A673 (cell line): ENCODE data around the gene SLC24A4. TPM values are rescaled to one million over a fixed set of nuclear protein-coding genes. Genes with fewer than 3 reads are reported as not detected.

Experiments
- BruUV-seq: library from RNA; stranded (reverse); fragments of 400-500 nt; replicated peaks from 2 replicates; lab custom pipeline; 2021; lab: Mats Ljungman, UMichigan
- CTCF ChIA-PET: fragments of 300-600 bp; sonication (Branson Sonifier 250); formaldehyde crosslinking; loops from one replicate; lab custom pipeline; 2022; ENCODE audit warnings: antibody characterized with exemption; lab: Charles Lee
- POLR2A ChIA-PET: fragments of 300-600 bp; sonication (Branson Sonifier 250); formaldehyde crosslinking; loops from one replicate; lab custom pipeline; 2022; ENCODE audit warnings: antibody characterized with exemption; ENCODE audit not compliant: low non-redundant PET; lab: Charles Lee
- DNase-seq: peaks from one replicate; pipeline ENCODE4 v3.0.0-alpha.2; 2015; ENCODE audit warnings: low spot score
- H3K27ac ChIP-seq: fragments of 200-600 bp; sonication (generic); 2 replicates; pipeline ENCODE4 v1.5.1; 2016; ENCODE audit warnings: mixed run types, low read depth, mild to moderate bottlenecking, mixed read lengths, antibody characterized with exemption, low read length; ENCODE audit not compliant: poor library complexity, severe bottlenecking
- H3K27me3 ChIP-seq: fragments of 200-600 bp; sonication (generic); replicated peaks from 2 replicates; pipeline ENCODE4 v1.6.1; 2017; ENCODE audit warnings: mixed run types, low read depth, mild to moderate bottlenecking, mixed read lengths, antibody characterized with exemption, low read length; ENCODE audit not compliant: insufficient read depth, poor library complexity
- H3K36me3 ChIP-seq: fragments of 200-600 bp; sonication (generic); 2 replicates; pipeline ENCODE4 v1.6.1; 2016; ENCODE audit warnings: mixed run types, mild to moderate bottlenecking, mixed read lengths, antibody characterized with exemption, low read length; ENCODE audit not compliant: insufficient read depth, poor library complexity, severe bottlenecking
- H3K4me1 ChIP-seq: fragments of 200-600 bp; sonication (generic); 2 replicates; pipeline ENCODE4 v1.6.1; 2017; ENCODE audit warnings: mixed run types, mild to moderate bottlenecking, mixed read lengths, antibody characterized with exemption, low read length; ENCODE audit not compliant: insufficient read depth, poor library complexity, severe bottlenecking
- H3K4me3 ChIP-seq: fragments of 200-600 bp; sonication (generic); 2 replicates; pipeline ENCODE4 v1.5.1; 2016; ENCODE audit warnings: low read depth, mixed run types, mild to moderate bottlenecking, mixed read lengths, low read length; ENCODE audit not compliant: poor library complexity, severe bottlenecking
- H3K9me3 ChIP-seq: fragments of 200-600 bp; sonication (generic); 2 replicates; pipeline ENCODE4 v1.6.1; 2016; ENCODE audit warnings: mixed run types, low read depth, mild to moderate bottlenecking, mixed read lengths, antibody characterized with exemption, low read length; ENCODE audit not compliant: poor library complexity, severe bottlenecking
- CTCF ChIP-seq: fragments of 300-800, 200-600 bp; sonication (generic); conservative IDR thresholded peaks from 2 replicates; pipeline ENCODE4 v1.5.1; 2017; ENCODE audit warnings: low read depth, mild to moderate bottlenecking, antibody characterized with exemption, low read length, moderate library complexity, mixed read lengths
- EZH2 ChIP-seq: fragments of 200-600 bp; sonication (generic); IDR thresholded peaks from 2 replicates; pipeline ENCODE4 v1.6.1; 2017; ENCODE audit warnings: borderline replicate concordance, low read depth, mild to moderate bottlenecking, mixed read lengths, antibody characterized with exemption, low read length; ENCODE audit not compliant: poor library complexity, severe bottlenecking
- intact Hi-C: fragments of 100-400 bp; cut with micrococcal nuclease; formaldehyde crosslinking; loops from one replicate; pipeline ENCODE4 v1.10.0; 2022; ENCODE audit not compliant: unreplicated experiment
- total RNA-seq: library from RNA; stranded (reverse); gene quantifications from 2 replicates; pipeline ENCODE4 v1.2.3, GENCODE V29; 2021

Gene SLC24A4
- total RNA-seq, 1 experiment from 2014 or later = 0.15 TPM

DNA sequence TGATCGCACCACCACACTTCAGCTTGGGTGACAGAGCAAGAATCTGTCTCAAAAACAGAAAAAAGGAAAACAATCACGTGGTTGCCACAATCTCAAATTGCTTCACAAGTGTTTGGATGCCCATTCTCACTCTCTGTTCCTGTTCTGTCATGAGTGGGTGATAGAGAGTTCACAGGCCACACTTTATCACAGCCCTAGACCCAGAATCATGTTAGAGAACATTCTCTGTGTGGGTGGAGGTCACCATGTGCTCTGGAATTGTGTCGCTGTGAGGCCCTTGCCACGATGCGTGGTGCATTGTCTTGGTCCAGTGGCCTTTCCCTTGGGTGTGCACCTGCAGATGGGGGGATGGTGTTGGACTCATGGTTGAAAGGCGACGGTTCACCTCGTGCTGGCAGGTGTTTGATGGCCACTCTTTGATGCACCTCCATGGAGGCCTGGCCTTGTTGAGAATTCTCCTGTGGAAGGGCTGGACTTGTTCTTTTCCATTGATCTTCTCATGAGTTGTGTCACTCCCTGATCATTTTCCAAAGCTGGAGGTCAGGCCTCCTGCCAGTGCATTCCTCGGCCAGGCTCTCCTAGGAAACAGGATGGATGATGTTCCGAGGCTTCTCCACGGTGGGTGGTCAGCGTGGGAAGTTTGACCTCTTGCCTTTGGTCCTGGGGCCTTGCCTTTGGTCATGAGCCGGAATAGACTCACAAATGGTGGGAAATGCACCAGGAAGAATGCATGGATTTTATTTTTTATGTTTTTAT lies 91.9 kb downstream of the SLC24A4 start:
- DNase-seq = no peak
- intact Hi-C loops = no loop called here
- Histone ChIP-seq H3K9me3 (no peaks in the 10 kb centered on the region), H3K27ac (no peak overlapping the region), H3K4me3 (no peak overlapping the region), H3K4me1 (no peaks in the 10 kb centered on the region), H3K36me3 (no peaks in the 10 kb centered on the region), H3K27me3 (peaks cover 32% of the 10 kb centered on the region)
- no TSS peak for BruUV-seq
- ChIA-PET POLR2A (no interaction called here), CTCF (no interaction called here)
- TF ChIP-seq EZH2 (no peak), CTCF (no peak)

DNA sequence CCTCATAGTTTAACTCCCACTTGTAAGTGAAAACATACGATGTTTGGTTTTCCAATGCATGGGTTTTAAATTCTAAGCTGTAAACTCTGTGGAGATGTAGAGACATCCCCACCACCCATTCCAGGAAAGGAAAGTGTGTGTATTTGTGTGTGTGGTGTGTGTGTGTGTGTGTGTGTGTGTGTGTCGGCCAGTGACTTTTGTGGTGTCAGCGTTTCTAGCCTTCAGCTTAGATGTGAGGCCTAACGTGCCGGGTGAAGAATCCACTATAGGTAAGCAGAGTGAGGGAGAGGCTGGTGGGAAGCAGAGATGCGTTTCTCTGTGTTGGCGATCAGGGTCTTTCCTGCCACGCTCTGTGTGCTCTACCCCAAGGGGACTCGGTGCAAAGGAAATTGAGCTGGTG lies 93.0 kb downstream of the SLC24A4 start:
- no peaks in the 10 kb centered on the region for H3K9me3 ChIP-seq
- no TSS peak for BruUV-seq
- ChIA-PET CTCF (no interaction called here), POLR2A (no interaction called here)
- no peak overlapping the region for H3K27ac ChIP-seq
- TF ChIP-seq CTCF (no peak), EZH2 (no peak)
- intact Hi-C loops = no loop called here
- H3K4me3 ChIP-seq = no peak overlapping the region
- H3K36me3 ChIP-seq = no peaks in the 10 kb centered on the region
- no peak for DNase-seq
- H3K4me1 ChIP-seq = no peaks in the 10 kb centered on the region
- peaks cover 32% of the 10 kb centered on the region for H3K27me3 ChIP-seq

GRCh38 chr14:92416544-92416943 lies 93.6 kb downstream of the SLC24A4 start:
- Histone ChIP-seq H3K36me3 (no peaks in the 10 kb centered on the region), H3K4me1 (no peaks in the 10 kb centered on the region), H3K27me3 (peaks cover 27% of the 10 kb centered on the region), H3K27ac (no peak overlapping the region), H3K4me3 (no peak overlapping the region), H3K9me3 (no peaks in the 10 kb centered on the region)
- TF ChIP-seq CTCF = no peak
- no peak for TF ChIP-seq EZH2
- CTCF ChIA-PET = no interaction called here
- BruUV-seq = no TSS peak
- POLR2A ChIA-PET = no interaction called here
- no peak for DNase-seq
- intact Hi-C loops = no loop called here
